Heart right ventricle (tissue), 16 donors: Measurements from ENCODE around the gene ACSBG1. TPM values are rescaled to one million over a fixed set of nuclear protein-coding genes. Genes with fewer than 3 reads are reported as not detected.
A peak's percentile ranks its signal among the peaks of the same experiment; 100 is the strongest.

Source experiments
- ATAC-seq, 8 donors: fragments of 200-7000 bp; cut with Tn5 transposase; one replicate each; pipeline ENCODE4 v1.9.1; 2020; ENCODE audit warnings: mild to moderate bottlenecking in 8 of 8, moderate library complexity in 8 of 8, moderate number of reproducible peaks in 1 of 8
- DNase-seq, 2 donors: peaks; one replicate each; pipeline ENCODE4 v3.0.0-alpha.2; 2020
- H3K27ac ChIP-seq, 10 donors: fragments of 200-600 bp; sonication (generic) in 2 of 10; one replicate each; pipeline versions ENCODE4 v1.5.0 to v1.8.0; 2020 to 2022; ENCODE audit warnings: mild to moderate bottlenecking in 3 of 10
- H3K27me3 ChIP-seq, 7 donors: fragments of 200-600 bp; one replicate each; pipeline ENCODE4 v1.8.0; 2021 to 2022; ENCODE audit warnings: mild to moderate bottlenecking in 2 of 7
- H3K36me3 ChIP-seq, 9 donors: fragments of 200-600 bp; sonication (generic) in 1 of 9; one replicate each; pipeline versions ENCODE4 v1.5.0 to v1.8.0; 2020 to 2022; ENCODE audit warnings: mild to moderate bottlenecking in 2 of 9
- H3K4me1 ChIP-seq, 9 donors: fragments of 200-600 bp; sonication (generic) in 1 of 9; one replicate each; pipeline versions ENCODE4 v1.5.0 to v1.8.0; 2020 to 2022; ENCODE audit warnings: mild to moderate bottlenecking in 4 of 9
- H3K4me3 ChIP-seq, 10 donors: fragments of 200-600 bp; sonication (generic) in 2 of 10; one replicate each; pipeline versions ENCODE4 v1.5.0 to v1.8.0; 2020 to 2022; ENCODE audit warnings: mild to moderate bottlenecking in 7 of 10, moderate library complexity in 2 of 10
- H3K9me3 ChIP-seq, 11 donors: fragments of 200-600 bp in 10 of 11; sonication (generic) in 2 of 11; one replicate each; pipeline versions ENCODE4 v1.5.0 to v1.8.0; 2013 to 2022; ENCODE audit warnings: mild to moderate bottlenecking in 2 of 11, control low read depth in 1 of 11, moderate library complexity in 1 of 11
- CTCF ChIP-seq, 9 donors: fragments of 200-600 bp; sonication (generic) in 2 of 9; IDR thresholded peaks; one replicate each; pipeline versions ENCODE4 v1.5.0 to v1.8.0; 2021 to 2022; ENCODE audit warnings: antibody characterized with exemption in 9 of 9, mild to moderate bottlenecking in 5 of 9, moderate library complexity in 1 of 9
- WGBS, 2 donors: extraction: QIAGEN DNeasy Blood & Tissue Kit; methylation state at CpG; one replicate each; pipeline ENCODE4 v1.1.7; 2013; ENCODE audit warnings: inconsistent platforms in 1 of 2; 5-methylcytosine and 5-hydroxymethylcytosine counted together
- intact Hi-C, 10 donors: fragments of 100-400 bp; cut with DNase I; formaldehyde crosslinking; loops; one replicate each; pipeline versions ENCODE4 v1.11.1 to v1.14.2; 2022
- polyA plus RNA-seq, 2 donors: library from polyadenylated mRNA; stranded (reverse); fragments of 200-250 nt; gene quantifications; one replicate each; pipeline ENCODE4 v1.2.3, GENCODE V29; 2013
- total RNA-seq, 10 donors: library from RNA; stranded (reverse); fragmentation: NEBNext Ultra II Directional in 3 of 10; extraction: Animal tissue kit (Norgen Biotek cat#: 25700) in 3 of 10; gene quantifications; one replicate each; pipeline versions ENCODE4 v1.2.1 to v1.2.4, GENCODE V29; 2021 to 2023
- donor health status: Arrhythmogenic right ventricular cardiomyopathy.
- donor health status: ischemic (EF 13 %, LVEDD 7.1; RV severe dilation, severe dysfunction).
- donor health status: healthy with polysubstance abuse.
- donor health status: DM: no; HTN: yes; CAD: no.
- donor health status: DM: no; HTN: no; CAD: no.
- donor health status: ischemic (EF 25% LVEDD 6.9; RV normal size, moderate dysfunction).
- donor health status: ischemic (EF 25% LVEDD 5.7; RV mildly dilated, moderate dysfunction).
- donor health status: healthy.
- donor health status: DM: yes; HTN: yes; CAD: no.
- donor health status: Ischemic cardiomyopathy.
- donor health status: ischemic (EF 35%, LVEDD 5.7; RV mildly dilated, moderate dysfunction).
- donor health status: nonischemic (EF 11% LVEDD 7.7; RV severe dilation, severe dysfunction).
- donor health status: DM: yes; HTN: yes; CAD: no.
- donor health status: PGD.
- donor health status: ischemic (EF 29% LVEDD 5.4; RV normal size, mild dysfunction).
- donor health status: nonischemic (EF 23%, LVEDD 6.1; RV moderate dilation, normal function).

The ACSBG1 gene
- total and polyA plus RNA-seq, 12 donors, result 0.22 to 0.65 (median 0.44) TPM; not detected in 8

GRCh38 chr15:78201281-78202190 lies 32.8 kb downstream of the ACSBG1 start:
- Histone ChIP-seq H3K27me3 (no peaks in the 10 kb centered on the region), H3K4me1 (peaks cover 15 to 40% (median 29%) of the 10 kb centered on the region in 9 donors), H3K27ac (no peak overlapping the region), H3K4me3 (no peak overlapping the region), H3K36me3 (no peaks in the 10 kb centered on the region), H3K9me3 (no peaks in the 10 kb centered on the region)
- DNase-seq, result no peak
- TF ChIP-seq CTCF (IDR thresholded peaks at IDR 0.05), result no peak
- intact Hi-C loops, result loop anchor here in 1 of 10 donors (5.0 kb wide), 1 partner anchor 36 kb away; no protein-coding TSS in a partner anchor
- WGBS, 2 donors, result 84 to 91% methylated on average over 10 of the region's 10 CpGs
- no peak for ATAC-seq

GRCh38 chr15:78200276-78200930 lies 34.0 kb downstream of the ACSBG1 start:
- TF ChIP-seq CTCF (IDR thresholded peaks at IDR 0.05), result no peak
- no peaks in the 10 kb centered on the region for H3K27me3 ChIP-seq
- 93% methylated on average over 10 of the region's 10 CpGs for WGBS, 2 donors
- no peak overlapping the region for H3K27ac ChIP-seq
- H3K9me3 ChIP-seq, result no peaks in the 10 kb centered on the region
- ATAC-seq (no peak), DNase-seq (no peak)
- H3K36me3 ChIP-seq, result no peaks in the 10 kb centered on the region
- H3K4me3 ChIP-seq, result no peak overlapping the region
- peaks cover 8 to 30% (median 24%) of the 10 kb centered on the region in 9 donors for H3K4me1 ChIP-seq
- intact Hi-C loops, result loop anchor here in 1 of 10 donors (5.0 kb wide), 1 partner anchor 37 kb away; no protein-coding TSS in a partner anchor

GRCh38 chr15:78197632-78198031 lies 36.7 kb downstream of the ACSBG1 start:
- no peaks in the 10 kb centered on the region for H3K36me3 ChIP-seq
- no peaks in the 10 kb centered on the region for H3K9me3 ChIP-seq
- DNase-seq (no peak), ATAC-seq (no peak)
- intact Hi-C loops, result loop anchor here in 7 of 10 donors (5.0 to 10.0 kb wide), 5 partner anchors 45 to 85 kb away; partner anchors contain the start of gene CIB2 (in 1 of the 7)
- no peak overlapping the region for H3K4me3 ChIP-seq
- H3K4me1 ChIP-seq, result peaks cover 0 to 2% (median 0%) of the 10 kb centered on the region in 9 donors
- TF ChIP-seq CTCF (IDR thresholded peaks at IDR 0.05), result no peak
- no peak overlapping the region for H3K27ac ChIP-seq
- 72 to 78% methylated on average over 7 of the region's 7 CpGs for WGBS, 2 donors
- H3K27me3 ChIP-seq, result no peaks in the 10 kb centered on the region

GRCh38 chr15:78195735-78196201 lies 38.6 kb downstream of the ACSBG1 start:
- peak in 1 of 2 donors; percentile 2 for DNase-seq
- ATAC-seq, result peak in 5 of 8 donors; percentile 70 to 82 (median 78)
- WGBS, 2 donors, result 33 to 39% methylated on average over 7 of the region's 7 CpGs

More at GRCh38 chr15:78195735-78196201, 38.6 kb downstream of the ACSBG1 start:
- H3K36me3 ChIP-seq, result no peaks in the 10 kb centered on the region
- intact Hi-C loops, result loop anchor here in 9 of 10 donors (1.0 to 10.0 kb wide), 7 partner anchors 47 to 85 kb away; partner anchors contain the start of gene CIB2 (in 1 of the 9)
- no peak overlapping the region for H3K27ac ChIP-seq
- H3K9me3 ChIP-seq, result peaks cover 0 to 14% (median 0%) of the 10 kb centered on the region in 11 donors
- H3K4me1 ChIP-seq, result no peaks in the 10 kb centered on the region
- TF ChIP-seq CTCF (IDR thresholded peaks at IDR 0.05), result peak; percentile 34 to 80 (median 71)
- H3K27me3 ChIP-seq, result no peaks in the 10 kb centered on the region
- no peak overlapping the region for H3K4me3 ChIP-seq
